ENCODE measurements around the gene SLX1B. TPM values are rescaled to one million over a fixed set of nuclear protein-coding genes. Genes with fewer than 3 reads are reported as not detected.
"Not testable (repeated sequence)": the region's sequence is repeated elsewhere in the genome, so short reads cannot be mapped to it uniquely, and the experiment has no call there.

Gene SLX1B
- polyA plus RNA-seq, 3 donors: 34.4 to 37.7 (median 37.5) TPM

DNA sequence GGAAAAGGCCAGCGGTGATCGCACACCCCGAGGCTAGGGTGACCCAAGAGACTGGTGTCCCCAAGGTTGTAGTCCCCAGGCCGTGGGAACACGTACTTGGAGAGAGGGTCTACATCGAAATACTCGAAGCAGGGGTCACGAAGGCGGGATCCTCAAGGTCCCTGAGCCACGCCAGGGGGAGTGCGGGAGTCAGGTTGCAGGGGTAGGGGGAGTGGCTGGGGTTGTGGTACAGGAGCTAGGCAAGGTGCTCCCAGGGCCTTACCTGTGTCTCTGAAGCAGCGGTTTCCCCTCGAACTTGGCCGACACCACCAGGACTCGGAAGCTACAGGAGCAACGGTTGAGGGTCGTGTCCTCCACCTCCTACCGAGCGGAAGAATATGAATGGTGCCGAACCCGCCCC, 579 bp upstream of the SLX1B start:
- H3K9me3 ChIP-seq (replicated peaks in 1 of 2; ENCODE audit: control insufficient read depth in 1 of 2, insufficient read depth in 1 of 2, low read length in 2 of 2); H3K4me3 Mint-ChIP-seq; H3K4me3 ChIP-seq (replicated peaks in 1 of 3; ENCODE audit: low read depth in 2 of 3, low read length in 3 of 3); H3K36me3 ChIP-seq (replicated peaks in 1 of 2; ENCODE audit: control insufficient read depth in 1 of 2, insufficient read depth in 2 of 2, low read length in 2 of 2); DNase-seq; H3K79me2 ChIP-seq (ENCODE audit: insufficient read depth, low read length); H3K9me3 Mint-ChIP-seq; H3K36me3 Mint-ChIP-seq; H3K27ac Mint-ChIP-seq; H4K20me1 ChIP-seq (ENCODE audit: insufficient read depth, low read length); intact Hi-C loops (cut with micrococcal nuclease); H3K9ac ChIP-seq (ENCODE audit: insufficient read depth, low read length, poor library complexity, severe bottlenecking); H2AFZ ChIP-seq (ENCODE audit: insufficient read depth, low read depth, low read length, poor library complexity, severe bottlenecking); H3K27me3 Mint-ChIP-seq (ENCODE audit: low read depth in 3 of 3); H3K4me2 ChIP-seq (replicated peaks; ENCODE audit: extremely low read depth, low read length, poor library complexity, severe bottlenecking); H3K27ac ChIP-seq (ENCODE audit: low read depth in 1 of 2, low read length in 2 of 2); H3K27me3 ChIP-seq (ENCODE audit: control insufficient read depth in 2 of 2, insufficient read depth in 2 of 2, low read length in 2 of 2); H3K4me1 ChIP-seq (ENCODE audit: control insufficient read depth in 1 of 2, insufficient read depth in 2 of 2, low read length in 2 of 2); H3K4me1 Mint-ChIP-seq: not testable (repeated sequence)
- WGBS (ENCODE audit: insufficient coverage): no CpG with 5 or more reads among the region's 21 CpGs

DNA sequence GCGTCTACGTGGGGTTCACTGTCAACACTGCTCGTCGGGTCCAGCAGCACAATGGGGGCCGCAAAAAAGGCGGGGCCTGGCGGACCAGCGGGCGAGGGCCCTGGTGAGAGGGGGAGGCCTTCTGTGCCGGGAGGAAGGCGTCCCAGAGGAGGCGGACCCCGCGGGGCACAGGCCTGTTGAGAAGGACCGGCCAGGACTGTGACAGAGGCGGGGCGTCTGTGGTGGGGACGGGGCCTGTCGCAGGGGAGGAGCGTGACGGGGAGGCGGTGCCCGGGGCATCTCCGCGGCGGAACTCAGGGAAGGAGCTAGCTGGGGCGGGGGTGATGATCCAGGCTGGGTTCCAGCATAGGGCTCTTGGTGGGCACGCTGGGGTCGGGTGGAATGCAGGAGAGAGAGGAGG, 495 bp downstream of the SLX1B start:
- H3K36me3 ChIP-seq (replicated peaks in 1 of 2; ENCODE audit: control insufficient read depth in 1 of 2, insufficient read depth in 2 of 2, low read length in 2 of 2); H3K4me2 ChIP-seq (replicated peaks; ENCODE audit: extremely low read depth, low read length, poor library complexity, severe bottlenecking); H3K4me3 Mint-ChIP-seq; H3K27ac ChIP-seq (ENCODE audit: low read depth in 1 of 2, low read length in 2 of 2); intact Hi-C loops (cut with micrococcal nuclease); H3K79me2 ChIP-seq (ENCODE audit: insufficient read depth, low read length); H3K4me1 Mint-ChIP-seq; H3K36me3 Mint-ChIP-seq; H3K27me3 Mint-ChIP-seq (ENCODE audit: low read depth in 3 of 3); H3K27me3 ChIP-seq (ENCODE audit: control insufficient read depth in 2 of 2, insufficient read depth in 2 of 2, low read length in 2 of 2); DNase-seq; H3K4me3 ChIP-seq (replicated peaks in 1 of 3; ENCODE audit: low read depth in 2 of 3, low read length in 3 of 3); H3K9me3 Mint-ChIP-seq; H3K4me1 ChIP-seq (ENCODE audit: control insufficient read depth in 1 of 2, insufficient read depth in 2 of 2, low read length in 2 of 2); H4K20me1 ChIP-seq (ENCODE audit: insufficient read depth, low read length); H3K27ac Mint-ChIP-seq; H2AFZ ChIP-seq (ENCODE audit: insufficient read depth, low read depth, low read length, poor library complexity, severe bottlenecking); H3K9ac ChIP-seq (ENCODE audit: insufficient read depth, low read length, poor library complexity, severe bottlenecking); H3K9me3 ChIP-seq (replicated peaks in 1 of 2; ENCODE audit: control insufficient read depth in 1 of 2, insufficient read depth in 1 of 2, low read length in 2 of 2): not testable (repeated sequence)
- WGBS (ENCODE audit: insufficient coverage): no CpG with 5 or more reads among the region's 29 CpGs

- H3K4me1 Mint-ChIP-seq; H3K27me3 ChIP-seq (ENCODE audit: control insufficient read depth in 2 of 2, insufficient read depth in 2 of 2, low read length in 2 of 2); H3K4me3 Mint-ChIP-seq; H2AFZ ChIP-seq (ENCODE audit: insufficient read depth, low read depth, low read length, poor library complexity, severe bottlenecking); intact Hi-C loops (cut with micrococcal nuclease); H3K9me3 Mint-ChIP-seq; H3K9me3 ChIP-seq (replicated peaks in 1 of 2; ENCODE audit: control insufficient read depth in 1 of 2, insufficient read depth in 1 of 2, low read length in 2 of 2); H3K9ac ChIP-seq (ENCODE audit: insufficient read depth, low read length, poor library complexity, severe bottlenecking); H3K27ac ChIP-seq (ENCODE audit: low read depth in 1 of 2, low read length in 2 of 2); H3K27ac Mint-ChIP-seq; H3K4me2 ChIP-seq (replicated peaks; ENCODE audit: extremely low read depth, low read length, poor library complexity, severe bottlenecking); H3K36me3 ChIP-seq (replicated peaks in 1 of 2; ENCODE audit: control insufficient read depth in 1 of 2, insufficient read depth in 2 of 2, low read length in 2 of 2); H3K4me1 ChIP-seq (ENCODE audit: control insufficient read depth in 1 of 2, insufficient read depth in 2 of 2, low read length in 2 of 2); H3K36me3 Mint-ChIP-seq; H3K79me2 ChIP-seq (ENCODE audit: insufficient read depth, low read length); H3K27me3 Mint-ChIP-seq (ENCODE audit: low read depth in 3 of 3); H3K4me3 ChIP-seq (replicated peaks in 1 of 3; ENCODE audit: low read depth in 2 of 3, low read length in 3 of 3); H4K20me1 ChIP-seq (ENCODE audit: insufficient read depth, low read length); DNase-seq: not testable (repeated sequence)
- no CpG with 5 or more reads among the region's 2 CpGs for WGBS (ENCODE audit: insufficient coverage)
These were observed 3.3 kb downstream of the SLX1B start for GRCh38 chr16:29457660-29458059.

- H3K4me1 ChIP-seq (ENCODE audit: control insufficient read depth in 1 of 2, insufficient read depth in 2 of 2, low read length in 2 of 2); H3K4me3 Mint-ChIP-seq; H3K4me2 ChIP-seq (replicated peaks; ENCODE audit: extremely low read depth, low read length, poor library complexity, severe bottlenecking); H3K36me3 ChIP-seq (replicated peaks in 1 of 2; ENCODE audit: control insufficient read depth in 1 of 2, insufficient read depth in 2 of 2, low read length in 2 of 2); DNase-seq; H3K79me2 ChIP-seq (ENCODE audit: insufficient read depth, low read length); H3K4me1 Mint-ChIP-seq; H3K4me3 ChIP-seq (replicated peaks in 1 of 3; ENCODE audit: low read depth in 2 of 3, low read length in 3 of 3); H3K36me3 Mint-ChIP-seq; H3K27me3 ChIP-seq (ENCODE audit: control insufficient read depth in 2 of 2, insufficient read depth in 2 of 2, low read length in 2 of 2); intact Hi-C loops (cut with micrococcal nuclease); H3K9ac ChIP-seq (ENCODE audit: insufficient read depth, low read length, poor library complexity, severe bottlenecking); H3K27ac ChIP-seq (ENCODE audit: low read depth in 1 of 2, low read length in 2 of 2); H2AFZ ChIP-seq (ENCODE audit: insufficient read depth, low read depth, low read length, poor library complexity, severe bottlenecking); H3K9me3 Mint-ChIP-seq; H3K9me3 ChIP-seq (replicated peaks in 1 of 2; ENCODE audit: control insufficient read depth in 1 of 2, insufficient read depth in 1 of 2, low read length in 2 of 2); H3K27me3 Mint-ChIP-seq (ENCODE audit: low read depth in 3 of 3); H3K27ac Mint-ChIP-seq; H4K20me1 ChIP-seq (ENCODE audit: insufficient read depth, low read length): not testable (repeated sequence)
- no CpG with 5 or more reads among the region's 13 CpGs for WGBS (ENCODE audit: insufficient coverage)
These were observed 5.6 kb downstream of the SLX1B start, which contains the start of gene SULT1A4 for GRCh38 chr16:29459706-29460646. TSS of gene SULT1A4 (plus strand) at chr16:29459913. CDS start at chr16:29461386, 1,473 bp downstream.

Measured in CD14-positive monocyte (primary cell).